Brain microvascular endothelial cell (primary cell): ENCODE results near the gene CEP131.

Experiments
- DNase-seq: peaks from one replicate; pipeline ENCODE4 v3.0.0-alpha.2; 2020
- H3K27ac ChIP-seq: fragments of 250-450 bp; sonication (Bioruptor Pico); 2 replicates; pipeline ENCODE4 v1.5.1; 2020; ENCODE audit warnings: mild to moderate bottlenecking, moderate library complexity
- H3K27me3 ChIP-seq: fragments of 250-450 bp; sonication (Bioruptor Pico); replicated peaks from 2 replicates; pipeline ENCODE4 v1.5.1; 2020; ENCODE audit warnings: mild to moderate bottlenecking
- H3K36me3 ChIP-seq: fragments of 250-450 bp; sonication (Bioruptor Pico); replicated peaks from 2 replicates; pipeline ENCODE4 v1.5.1; 2020; ENCODE audit warnings: mild to moderate bottlenecking
- H3K4me3 ChIP-seq: 2 replicates; pipeline ENCODE4 v1.5.1; 2011; ENCODE audit warnings: low read depth, mild to moderate bottlenecking, control low read depth, low read length, moderate library complexity
- CTCF ChIP-seq: IDR thresholded peaks from 2 replicates; pipeline ENCODE4 v1.5.1; 2011; ENCODE audit warnings: low read depth, mild to moderate bottlenecking, moderate library complexity, low read length, control low read depth, inconsistent platforms; ENCODE audit errors: missing control alignments
- in situ Hi-C: cut with HindIII; loops from 2 replicates; pipeline ENCODE4 v1.10.0; 2017; ENCODE audit warnings: low sequenced_read_pairs, low pct_ligation_motif_present

Gene CEP131

GRCh38 chr17:81221371-81221841 lies 1.4 kb downstream of the CEP131 start:
- in situ Hi-C loops: no loop called here
- Histone ChIP-seq H3K36me3 (no peaks in the 10 kb centered on the region), H3K4me3 (peak overlapping the region; percentile 76), H3K27me3 (no peaks in the 10 kb centered on the region), H3K27ac (no peak overlapping the region)
- no peak for DNase-seq
- TF ChIP-seq CTCF: no peak

- Histone ChIP-seq H3K36me3 (no peaks in the 10 kb centered on the region), H3K27ac (no peak overlapping the region), H3K27me3 (no peaks in the 10 kb centered on the region), H3K4me3 (no peak overlapping the region)
- no peak for DNase-seq
- no peak for TF ChIP-seq CTCF
- in situ Hi-C loops: no loop called here
Measured at GRCh38 chr17:81219476-81220180, 3.1 kb downstream of the CEP131 start.

GRCh38 chr17:81218991-81219390 lies 3.8 kb downstream of the CEP131 start:
- H3K36me3 ChIP-seq: no peaks in the 10 kb centered on the region
- H3K4me3 ChIP-seq: no peak overlapping the region
- TF ChIP-seq CTCF: no peak
- in situ Hi-C loops: no loop called here
- no peak overlapping the region for H3K27ac ChIP-seq
- no peak for DNase-seq
- H3K27me3 ChIP-seq: no peaks in the 10 kb centered on the region

- no peaks in the 10 kb centered on the region for H3K27me3 ChIP-seq
- no peak for TF ChIP-seq CTCF
- no peak for DNase-seq
- no peaks in the 10 kb centered on the region for H3K36me3 ChIP-seq
- no peak overlapping the region for H3K27ac ChIP-seq
- in situ Hi-C loops: no loop called here
- no peak overlapping the region for H3K4me3 ChIP-seq
Measured at GRCh38 chr17:81218459-81218858, 4.3 kb downstream of the CEP131 start.

- Histone ChIP-seq H3K4me3 (no peak overlapping the region), H3K36me3 (no peaks in the 10 kb centered on the region), H3K27ac (no peak overlapping the region), H3K27me3 (no peaks in the 10 kb centered on the region)
- no peak for DNase-seq
- in situ Hi-C loops: no loop called here
- no peak for TF ChIP-seq CTCF
Measured at GRCh38 chr17:81217491-81217890, 5.3 kb downstream of the CEP131 start.

GRCh38 chr17:81213978-81214377 lies 8.8 kb downstream of the CEP131 start:
- H3K36me3 ChIP-seq: no peaks in the 10 kb centered on the region
- in situ Hi-C loops: no loop called here
- no peak for DNase-seq
- H3K27ac ChIP-seq: no peak overlapping the region
- H3K27me3 ChIP-seq: no peaks in the 10 kb centered on the region
- no peak overlapping the region for H3K4me3 ChIP-seq
- no peak for TF ChIP-seq CTCF
